Measurements from ENCODE around the gene RANBP17. TPM values are rescaled to one million over a fixed set of nuclear protein-coding genes. Genes with fewer than 3 reads are reported as not detected.
"Not testable (repeated sequence)": the region's sequence is repeated elsewhere in the genome, so short reads cannot be mapped to it uniquely, and the experiment has no call there.

The RANBP17 gene
- total and polyA plus RNA-seq, 2 donors (not counting 1 experiment from before 2014, with no cell fraction given) = not detected

- H3K27me3 ChIP-seq (replicated peaks in 1 of 4; ENCODE audit: control extremely low read depth in 1 of 4, control insufficient read depth in 3 of 4, insufficient read depth in 4 of 4, low read length in 3 of 4) = no peaks in the 10 kb centered on the region
- ATAC-seq (ENCODE audit: low read depth) (no peak), DNase-seq (no peak)
- H3K4me3 ChIP-seq (ENCODE audit: control extremely low read depth in 1 of 5, extremely low read depth in 1 of 5, insufficient read depth in 1 of 5, low read depth in 2 of 5, low read length in 4 of 5) = no peak overlapping the region
- H3K9ac ChIP-seq (ENCODE audit: low read length) = no peak overlapping the region
- H3K4me1 Mint-ChIP-seq = no peaks in the 10 kb centered on the region
- H3K4me3 Mint-ChIP-seq = no peak overlapping the region
- no peak overlapping the region for H3K27ac ChIP-seq (ENCODE audit: low read length in 2 of 2)
- no peak for TF ChIP-seq CTCF (IDR thresholded peaks at IDR 0.05)
- H3K36me3 ChIP-seq (replicated peaks in 1 of 2; ENCODE audit: control extremely low read depth in 1 of 2, control insufficient read depth in 1 of 2, extremely low read depth in 1 of 2, insufficient read depth in 2 of 2, low read length in 1 of 2) = no peaks in the 10 kb centered on the region
- H3K27ac Mint-ChIP-seq = no peak overlapping the region
- H3K9me3 Mint-ChIP-seq (ENCODE audit: insufficient read depth) = no peaks in the 10 kb centered on the region
- H3K79me2 ChIP-seq (ENCODE audit: control insufficient read depth, insufficient read depth, low read length) = no peaks in the 10 kb centered on the region
- ChIA-PET POLR2A (no interaction called here), CTCF (no interaction called here)
- H4K20me1 ChIP-seq (ENCODE audit: control insufficient read depth, insufficient read depth, low read length, poor library complexity, severe bottlenecking) = no peaks in the 10 kb centered on the region
- H3K4me1 ChIP-seq (ENCODE audit: control insufficient read depth in 2 of 2, insufficient read depth in 2 of 2, low read length in 2 of 2) = no peaks in the 10 kb centered on the region
- H3K27me3 Mint-ChIP-seq = peaks cover 7% of the 10 kb centered on the region
- intact Hi-C loops (cut with micrococcal nuclease) = no loop called here
- H3K9me3 ChIP-seq (ENCODE audit: control extremely low read depth in 1 of 3, control insufficient read depth in 2 of 3, insufficient read depth in 1 of 3, low read length in 2 of 3) = no peaks in the 10 kb centered on the region
- no peak overlapping the region for H3K4me2 ChIP-seq (replicated peaks; ENCODE audit: low read depth, low read length, poor library complexity, severe bottlenecking)
- no peak overlapping the region for H2AFZ ChIP-seq (ENCODE audit: insufficient read depth, low read depth, low read length, poor library complexity, severe bottlenecking)
- no CpG with 5 or more reads among the region's 4 CpGs for WGBS (ENCODE audit: insufficient coverage)
Observed at GRCh38 chr5:171168171-171168570, 306.4 kb downstream of the RANBP17 start.

GRCh38 chr5:171174960-171175359 is 313.1 kb downstream of the RANBP17 start:
- intact Hi-C loops (cut with micrococcal nuclease); DNase-seq; CTCF ChIA-PET; H3K4me1 Mint-ChIP-seq; H3K9ac ChIP-seq (ENCODE audit: low read length); H3K27ac ChIP-seq (ENCODE audit: low read length in 2 of 2); POLR2A ChIA-PET; H4K20me1 ChIP-seq (ENCODE audit: control insufficient read depth, insufficient read depth, low read length, poor library complexity, severe bottlenecking); H3K36me3 ChIP-seq (replicated peaks in 1 of 2; ENCODE audit: control extremely low read depth in 1 of 2, control insufficient read depth in 1 of 2, extremely low read depth in 1 of 2, insufficient read depth in 2 of 2, low read length in 1 of 2); H3K4me2 ChIP-seq (replicated peaks; ENCODE audit: low read depth, low read length, poor library complexity, severe bottlenecking); H3K27me3 Mint-ChIP-seq; H3K9me3 Mint-ChIP-seq (ENCODE audit: insufficient read depth); H3K9me3 ChIP-seq (ENCODE audit: control extremely low read depth in 1 of 3, control insufficient read depth in 2 of 3, insufficient read depth in 1 of 3, low read length in 2 of 3); H3K4me3 ChIP-seq (ENCODE audit: control extremely low read depth in 1 of 5, extremely low read depth in 1 of 5, insufficient read depth in 1 of 5, low read depth in 2 of 5, low read length in 4 of 5); H3K27ac Mint-ChIP-seq; H3K27me3 ChIP-seq (replicated peaks in 1 of 4; ENCODE audit: control extremely low read depth in 1 of 4, control insufficient read depth in 3 of 4, insufficient read depth in 4 of 4, low read length in 3 of 4); H2AFZ ChIP-seq (ENCODE audit: insufficient read depth, low read depth, low read length, poor library complexity, severe bottlenecking); H3K79me2 ChIP-seq (ENCODE audit: control insufficient read depth, insufficient read depth, low read length); ATAC-seq (ENCODE audit: low read depth); H3K4me1 ChIP-seq (ENCODE audit: control insufficient read depth in 2 of 2, insufficient read depth in 2 of 2, low read length in 2 of 2); H3K4me3 Mint-ChIP-seq: not testable (repeated sequence)
- 100% methylated on average over 1 of the region's 2 CpGs for WGBS (ENCODE audit: insufficient coverage)
